Measurements from ENCODE around the gene TMEM50B. TPM values are rescaled to one million over a fixed set of nuclear protein-coding genes. Genes with fewer than 3 reads are reported as not detected.
A peak's percentile ranks its signal among the peaks of the same experiment; 100 is the strongest.

TMEM50B gene
- total RNA-seq, 1 experiment from 2014 or later: 28.4 TPM

GRCh38 chr21:33492571-33492970 is 12.8 kb upstream of the TMEM50B start:
- no peak for TF ChIP-seq CTCF (IDR thresholded peaks at IDR 0.05; ENCODE audit: unreplicated experiment)
- no peaks in the 10 kb centered on the region for H3K9me3 Mint-ChIP-seq (ENCODE audit: low read depth, unreplicated experiment)
- H3K4me1 Mint-ChIP-seq (ENCODE audit: low read depth, unreplicated experiment): peaks cover 7% of the 10 kb centered on the region
- no TSS peak for BruUV-seq (replicated peaks)
- CTCF ChIA-PET: interaction anchor here (0.7 kb wide), 1 partner anchor 25 kb away, joined by 3 read pairs; no protein-coding TSS in a partner anchor
- peaks cover 26% of the 10 kb centered on the region for H3K27me3 Mint-ChIP-seq (ENCODE audit: unreplicated experiment)
- H3K4me3 Mint-ChIP-seq (ENCODE audit: low read depth, unreplicated experiment): peak overlapping the region; percentile 81
- peaks cover 17% of the 10 kb centered on the region for H3K36me3 Mint-ChIP-seq (ENCODE audit: insufficient read depth, unreplicated experiment)
- intact Hi-C loops (cut with micrococcal nuclease; ENCODE audit: unreplicated experiment): no loop called here
- H3K27ac Mint-ChIP-seq (ENCODE audit: unreplicated experiment): no peak overlapping the region
- DNase-seq: no peak

GRCh38 chr21:33491373-33492102 is 11.8 kb upstream of the TMEM50B start, which contains the start of gene DNAJC28:
TSS of gene DNAJC28 (minus strand) at chr21:33491716. CDS start at chr21:33489393, 2,323 bp downstream.
- BruUV-seq (replicated peaks): no TSS peak

GRCh38 chr21:33490991-33491372 is 11.2 kb upstream of the TMEM50B start:
- CTCF ChIA-PET: interaction anchor here (0.6 to 1.3 kb wide), 3 partner anchors 11 to 196 kb away, joined by 4 to 6 read pairs (median 5); partner anchors contain the start of gene TMEM50B
- DNase-seq: no peak
- peak overlapping the region; percentile 81 for H3K4me3 Mint-ChIP-seq (ENCODE audit: low read depth, unreplicated experiment)
- no peaks in the 10 kb centered on the region for H3K9me3 Mint-ChIP-seq (ENCODE audit: low read depth, unreplicated experiment)
- H3K27ac Mint-ChIP-seq (ENCODE audit: unreplicated experiment): no peak overlapping the region
- H3K4me1 Mint-ChIP-seq (ENCODE audit: low read depth, unreplicated experiment): no peaks in the 10 kb centered on the region
- intact Hi-C loops (cut with micrococcal nuclease; ENCODE audit: unreplicated experiment): no loop called here
- peaks cover 13% of the 10 kb centered on the region for H3K36me3 Mint-ChIP-seq (ENCODE audit: insufficient read depth, unreplicated experiment)
- no peak for TF ChIP-seq CTCF (IDR thresholded peaks at IDR 0.05; ENCODE audit: unreplicated experiment)
- H3K27me3 Mint-ChIP-seq (ENCODE audit: unreplicated experiment): peaks cover 16% of the 10 kb centered on the region
- BruUV-seq (replicated peaks): no TSS peak

More at GRCh38 chr21:33491373-33492102, 11.8 kb upstream of the TMEM50B start, which contains the start of gene DNAJC28:
- Mint-ChIP-seq H3K9me3 (ENCODE audit: low read depth, unreplicated experiment) (no peaks in the 10 kb centered on the region), H3K36me3 (ENCODE audit: insufficient read depth, unreplicated experiment) (peaks cover 17% of the 10 kb centered on the region), H3K4me3 (ENCODE audit: low read depth, unreplicated experiment) (peak within 1 kb of the TSS; percentile 81), H3K27me3 (ENCODE audit: unreplicated experiment) (peaks cover 22% of the 10 kb centered on the region), H3K4me1 (ENCODE audit: low read depth, unreplicated experiment) (peaks cover 5% of the 10 kb centered on the region), H3K27ac (ENCODE audit: unreplicated experiment) (peak within 1 kb of the TSS; percentile 24)
- no peak for TF ChIP-seq CTCF (IDR thresholded peaks at IDR 0.05; ENCODE audit: unreplicated experiment)
- CTCF ChIA-PET: interaction anchor here (0.6 to 1.3 kb wide), 3 partner anchors 11 to 196 kb away, joined by 4 to 6 read pairs (median 5); partner anchors contain the start of gene TMEM50B
- peak; percentile 87 for DNase-seq
- intact Hi-C loops (cut with micrococcal nuclease; ENCODE audit: unreplicated experiment): no loop called here

GRCh38 chr21:33488936-33489335 is 9.2 kb upstream of the TMEM50B start:
- intact Hi-C loops (cut with micrococcal nuclease; ENCODE audit: unreplicated experiment): no loop called here
- H3K4me1 Mint-ChIP-seq (ENCODE audit: low read depth, unreplicated experiment): no peaks in the 10 kb centered on the region
- CTCF ChIA-PET: no interaction called here

More at GRCh38 chr21:33488936-33489335, 9.2 kb upstream of the TMEM50B start:
- H3K4me3 Mint-ChIP-seq (ENCODE audit: low read depth, unreplicated experiment): no peak overlapping the region
- DNase-seq: no peak
- no TSS peak for BruUV-seq (replicated peaks)
- H3K27ac Mint-ChIP-seq (ENCODE audit: unreplicated experiment): no peak overlapping the region
- peaks cover 13% of the 10 kb centered on the region for H3K36me3 Mint-ChIP-seq (ENCODE audit: insufficient read depth, unreplicated experiment)
- no peak for TF ChIP-seq CTCF (IDR thresholded peaks at IDR 0.05; ENCODE audit: unreplicated experiment)
- H3K9me3 Mint-ChIP-seq (ENCODE audit: low read depth, unreplicated experiment): no peaks in the 10 kb centered on the region
- no peaks in the 10 kb centered on the region for H3K27me3 Mint-ChIP-seq (ENCODE audit: unreplicated experiment)

Measured in Calu3 (cell line).